Measurements from ENCODE around the gene PSMD9.
"Not testable (repeated sequence)": the region's sequence is repeated elsewhere in the genome, so short reads cannot be mapped to it uniquely, and the experiment has no call there.

Gene PSMD9

DNA sequence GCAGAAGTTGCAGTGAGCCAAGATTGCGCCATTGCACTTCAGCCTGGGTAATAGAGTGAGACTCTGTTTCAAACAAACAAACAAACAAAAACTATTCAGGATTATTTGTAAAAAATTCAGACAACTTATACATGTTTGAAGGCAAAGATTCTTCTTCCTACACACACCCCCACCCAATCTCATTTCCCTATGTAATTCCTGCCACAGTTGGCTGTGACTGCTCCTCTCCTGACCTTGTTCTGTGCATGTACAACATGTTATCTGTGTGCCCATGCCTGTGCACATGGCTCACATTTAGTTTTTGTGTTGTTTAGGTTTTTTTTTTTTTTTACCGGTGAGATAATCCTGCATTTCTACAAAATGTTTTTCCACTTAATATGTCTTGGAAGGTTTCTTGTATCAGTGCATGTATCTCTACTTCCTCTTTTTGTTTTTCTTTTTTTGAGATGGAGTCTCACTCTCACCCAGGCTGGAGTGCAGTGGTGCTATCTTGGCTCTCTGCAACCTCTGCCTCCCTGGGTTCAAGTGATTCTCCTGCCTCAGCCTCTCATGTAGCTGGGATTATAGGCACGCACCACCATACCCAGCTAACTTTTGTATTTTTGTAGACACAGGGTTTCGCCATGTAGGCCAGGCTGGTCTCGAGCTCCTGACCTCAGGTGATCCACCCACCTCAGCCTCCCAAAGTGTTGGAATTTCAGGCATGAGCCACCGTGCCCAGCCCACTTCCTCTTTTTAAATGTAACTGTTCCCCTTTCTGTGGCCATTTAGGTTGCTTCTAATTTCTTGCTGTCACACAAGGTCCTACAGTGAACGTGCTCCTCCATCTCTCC lies 38.5 kb downstream of the PSMD9 start:
- no peak for DNase-seq

DNA sequence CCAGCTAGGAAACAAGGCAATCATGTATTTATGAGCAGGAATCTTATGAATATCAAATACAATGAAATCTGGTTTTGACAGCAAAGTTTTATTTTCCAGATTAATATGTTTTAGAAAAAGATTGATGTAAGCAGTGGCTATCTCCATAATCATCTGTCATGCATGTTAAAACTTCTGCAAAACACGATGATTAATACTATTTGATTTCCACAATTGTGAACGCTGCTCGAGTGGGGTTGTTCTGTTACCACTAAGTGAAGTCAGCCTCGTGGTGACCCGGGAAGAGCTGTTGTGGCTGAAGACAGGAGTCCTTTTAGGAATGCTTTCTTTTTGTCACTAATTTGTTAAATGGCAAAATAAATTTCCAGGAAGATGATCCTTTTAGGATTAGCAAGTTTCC lies 39.2 kb downstream of the PSMD9 start:
- DNase-seq = no peak

DNA sequence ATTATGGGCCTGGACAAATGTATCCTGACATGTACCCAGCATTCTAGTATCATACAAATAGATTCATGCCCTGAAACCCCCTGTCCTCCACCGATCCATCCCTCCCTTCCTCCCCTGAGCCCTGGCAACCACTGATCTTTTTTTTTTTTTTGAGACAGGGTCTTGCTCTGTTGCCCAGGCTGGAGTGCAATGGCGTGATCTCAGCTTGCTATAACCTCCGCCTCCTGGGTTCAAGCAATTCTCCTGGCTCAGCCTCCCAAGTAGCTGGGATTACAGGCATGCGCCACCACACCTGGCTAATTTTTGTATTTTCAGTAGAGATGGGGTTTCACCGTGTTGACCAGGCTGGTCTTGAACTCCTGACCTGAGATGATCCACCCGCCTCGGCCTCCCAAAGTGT lies 41.0 kb downstream of the PSMD9 start:
- DNase-seq = not testable (repeated sequence)

DNA sequence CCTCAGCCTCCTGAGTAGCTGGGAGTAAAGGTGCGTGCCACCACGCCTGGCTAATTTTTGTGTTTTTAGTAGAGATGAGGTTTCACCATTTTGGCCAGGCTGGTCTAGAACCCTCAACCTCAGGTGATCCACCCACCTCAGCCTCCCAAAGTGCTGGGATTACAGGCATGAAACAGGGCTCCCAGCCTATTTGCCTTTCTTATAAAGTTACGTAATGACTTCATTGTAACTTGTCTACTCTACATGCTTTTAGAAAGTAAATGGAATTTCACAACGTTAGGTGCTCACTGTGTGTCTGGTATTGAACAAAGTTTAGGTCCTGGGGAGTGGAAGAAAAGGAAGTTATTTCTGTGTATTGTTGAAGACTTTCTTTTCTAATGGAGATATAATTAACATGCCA lies 42.3 kb downstream of the PSMD9 start:
- DNase-seq = no peak

DNA sequence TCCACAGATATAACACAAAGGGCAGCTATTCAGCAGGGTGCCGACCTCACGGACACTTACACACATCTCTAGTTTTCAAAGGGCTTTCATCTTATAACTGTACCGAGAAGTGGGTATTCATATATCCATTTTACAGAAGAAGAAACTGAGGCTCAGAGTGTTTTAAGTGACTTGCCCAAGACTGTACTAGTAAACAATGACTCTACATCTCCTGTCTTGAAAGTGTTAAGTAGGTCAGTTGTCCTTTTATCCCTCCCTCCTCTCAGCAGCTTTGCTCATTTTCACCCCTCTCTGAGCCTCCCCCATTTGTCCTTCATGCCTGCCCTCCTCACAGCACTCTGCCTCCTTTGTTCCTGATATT lies 43.6 kb downstream of the PSMD9 start:
- DNase-seq = no peak

DNA sequence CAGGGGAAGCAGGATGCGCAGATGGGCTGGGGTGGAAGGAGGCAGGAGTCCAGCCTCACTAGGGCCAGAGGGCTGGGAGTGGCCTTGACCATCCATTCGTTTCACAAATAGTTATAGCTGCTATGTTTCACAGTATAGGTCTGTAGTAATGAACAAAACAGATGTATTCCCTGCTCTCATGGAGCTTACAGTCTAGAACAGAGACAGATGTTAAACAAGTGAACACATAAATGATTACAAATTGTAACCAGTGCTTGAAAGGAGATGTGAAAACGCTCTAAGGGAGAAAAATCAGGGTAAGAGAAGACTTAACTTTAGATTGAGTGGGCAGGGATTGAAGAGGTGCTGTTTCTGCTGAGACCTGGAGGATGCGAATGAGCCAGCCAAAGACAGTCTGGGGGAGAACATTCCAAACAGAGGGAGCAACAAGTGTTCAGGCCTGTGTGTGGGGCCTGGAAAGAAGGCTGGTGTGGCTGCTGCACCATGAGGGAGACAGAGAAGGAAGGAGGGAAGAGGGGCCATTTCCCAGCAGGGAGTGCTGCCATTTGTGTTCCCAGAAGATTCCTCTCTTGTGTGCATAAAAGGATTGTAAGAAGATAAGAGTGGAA lies 44.4 kb downstream of the PSMD9 start:
- no peak for DNase-seq

DNA sequence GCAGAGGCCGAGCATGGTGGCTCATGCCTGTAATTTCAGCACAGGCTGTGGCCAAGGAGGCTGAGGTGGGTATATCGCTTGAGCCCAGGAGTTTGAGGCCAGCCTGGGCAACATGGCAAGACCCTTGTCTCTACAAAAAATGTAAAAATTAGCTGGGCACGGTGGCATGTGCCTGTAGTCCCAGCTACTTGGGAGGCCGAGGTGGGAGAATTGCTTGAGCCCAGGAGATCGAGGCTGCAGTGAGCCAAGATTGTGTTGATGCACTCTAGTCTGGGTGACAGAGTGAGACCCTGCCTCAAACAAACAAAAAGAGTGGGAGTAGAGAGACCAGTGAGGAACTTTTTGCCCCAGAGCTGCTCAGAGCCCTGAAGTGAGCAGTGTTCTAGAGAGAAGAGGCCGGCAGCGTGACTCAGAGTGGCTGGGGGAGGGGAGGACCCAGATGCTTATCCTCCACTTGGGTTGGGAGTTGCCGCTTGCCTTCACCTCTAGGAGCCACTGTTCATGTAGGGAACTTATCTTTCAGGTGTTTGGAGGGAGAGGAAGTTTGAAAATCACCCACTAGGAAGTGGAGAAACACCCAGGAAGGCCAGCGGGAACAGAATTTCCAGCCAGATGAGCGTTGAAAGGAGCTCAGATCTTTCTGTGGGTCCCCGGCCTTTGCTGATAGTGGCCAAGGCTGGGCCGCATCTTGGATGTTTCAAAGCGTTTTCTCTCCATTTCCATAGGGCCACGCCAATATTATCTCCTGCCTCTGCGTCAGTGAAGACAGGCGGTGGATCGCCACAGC lies 45.1 kb downstream of the PSMD9 start:
- no peak for DNase-seq

DNA sequence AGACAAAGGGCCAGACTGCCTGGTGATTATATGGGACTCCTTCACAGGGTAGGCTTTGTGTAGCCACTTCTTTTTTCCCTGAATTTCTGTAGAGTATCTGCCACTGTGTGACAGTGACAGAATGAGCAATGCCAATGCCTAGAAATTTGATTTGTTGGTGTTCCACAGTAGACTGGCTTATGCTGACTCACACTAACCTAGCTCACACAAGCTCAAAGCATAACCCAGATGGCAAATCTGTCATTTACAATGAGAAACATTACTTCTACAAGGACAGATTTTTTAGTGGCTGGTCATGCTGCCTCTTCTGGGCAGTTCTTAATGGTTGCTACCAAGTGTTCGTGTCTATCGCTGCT lies 45.7 kb downstream of the PSMD9 start:
- no peak for DNase-seq

DNA sequence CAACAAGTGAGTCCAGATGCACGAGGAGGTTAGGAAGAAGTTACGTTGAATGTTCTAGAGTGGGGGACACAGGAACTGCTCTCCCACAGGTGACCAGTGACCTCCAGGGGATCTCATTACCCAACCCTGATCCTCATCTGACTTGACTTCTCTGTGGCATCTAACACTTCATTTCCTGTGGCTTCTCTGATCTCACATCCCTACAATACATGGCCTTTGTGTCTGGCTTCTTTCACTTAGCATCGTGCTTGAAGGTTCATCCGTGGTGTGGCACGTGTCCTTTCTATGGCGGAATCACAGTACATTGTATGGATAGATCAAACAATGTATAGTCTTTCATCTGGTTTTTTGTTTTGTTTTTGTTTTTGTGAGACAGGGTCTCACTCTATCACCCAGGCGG lies 49.1 kb downstream of the PSMD9 start:
- no peak for DNase-seq

DNA sequence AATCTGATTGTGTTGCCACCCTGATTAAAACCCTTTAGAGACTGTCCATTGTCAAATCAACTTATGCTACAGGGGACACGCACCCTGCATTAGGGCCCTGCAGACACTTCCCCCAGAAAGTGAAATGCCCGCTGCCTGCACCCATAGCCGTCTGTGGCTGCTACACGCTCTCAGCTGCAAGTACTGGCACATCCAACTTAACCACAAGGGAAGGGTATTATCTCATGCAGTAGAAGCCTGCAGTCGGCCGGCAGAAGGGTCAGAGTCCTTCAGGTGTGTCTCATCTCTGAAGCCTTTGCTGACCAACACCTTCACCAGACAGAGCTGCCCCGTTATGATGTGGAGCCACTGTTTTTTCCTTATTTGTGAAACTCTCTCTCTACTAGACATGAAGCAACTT lies 50.6 kb downstream of the PSMD9 start:
- no peak for DNase-seq

DNA sequence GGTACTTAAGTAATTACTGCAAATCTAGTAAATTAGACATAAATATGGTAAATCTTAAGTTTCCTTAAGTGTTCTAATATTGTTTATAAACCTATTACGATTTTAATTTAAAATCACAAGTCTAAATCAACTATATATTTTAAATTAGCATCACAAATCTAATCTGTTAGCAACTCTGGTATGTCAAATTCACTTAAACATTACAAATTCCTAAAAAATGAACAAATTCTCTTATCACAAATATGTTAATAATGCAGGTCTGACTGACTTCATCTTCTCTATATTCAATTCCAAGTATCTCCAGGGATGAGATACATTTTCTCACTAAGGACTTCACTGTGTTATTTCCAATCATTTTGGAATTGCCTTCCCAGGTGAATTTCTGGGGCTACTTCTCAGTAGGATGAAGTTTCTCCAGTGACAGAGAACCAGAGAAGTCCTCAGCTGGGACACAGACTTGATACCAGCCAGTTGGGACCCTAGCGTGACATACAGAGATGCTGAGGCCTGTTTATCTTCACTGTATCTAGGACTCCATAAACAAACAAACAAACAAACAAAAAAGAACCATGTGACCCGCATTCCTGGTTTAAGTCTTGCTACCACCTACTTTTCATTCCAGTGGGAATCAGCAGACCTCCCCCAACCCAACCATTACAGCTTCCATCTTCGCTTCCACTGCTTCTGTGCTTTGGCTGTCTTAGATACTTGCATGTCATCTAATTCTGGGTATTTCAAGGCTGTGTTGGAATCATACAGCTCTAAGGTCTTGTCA lies 51.6 kb downstream of the PSMD9 start:
- DNase-seq = no peak

DNA sequence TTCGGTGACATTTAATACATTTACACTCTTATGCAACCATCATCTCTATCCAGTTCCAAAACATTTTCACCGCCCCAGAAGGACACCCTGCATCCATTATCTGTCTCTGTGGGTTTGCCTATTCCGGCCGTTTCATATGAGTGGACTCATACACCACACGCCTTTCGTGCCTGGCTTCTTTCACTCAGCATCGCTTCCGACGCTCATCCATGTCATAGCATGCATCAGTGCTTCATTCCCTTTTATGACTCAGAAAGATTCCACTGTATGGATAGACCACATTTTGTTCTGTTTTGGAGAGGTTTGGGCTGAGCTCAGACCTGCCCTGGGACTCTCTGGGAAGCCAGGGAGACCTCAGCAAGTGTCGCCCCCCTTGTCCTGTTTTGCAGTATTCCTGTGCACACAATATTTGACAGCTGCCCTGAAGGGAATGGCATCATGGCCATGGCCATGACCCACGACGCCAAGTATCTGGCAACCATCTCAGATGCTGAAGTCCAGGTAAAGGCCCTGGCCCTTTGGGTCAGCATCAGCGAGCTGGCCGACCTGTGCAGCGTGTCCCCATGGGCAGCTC lies 53.6 kb downstream of the PSMD9 start:
- no peak for DNase-seq

DNA sequence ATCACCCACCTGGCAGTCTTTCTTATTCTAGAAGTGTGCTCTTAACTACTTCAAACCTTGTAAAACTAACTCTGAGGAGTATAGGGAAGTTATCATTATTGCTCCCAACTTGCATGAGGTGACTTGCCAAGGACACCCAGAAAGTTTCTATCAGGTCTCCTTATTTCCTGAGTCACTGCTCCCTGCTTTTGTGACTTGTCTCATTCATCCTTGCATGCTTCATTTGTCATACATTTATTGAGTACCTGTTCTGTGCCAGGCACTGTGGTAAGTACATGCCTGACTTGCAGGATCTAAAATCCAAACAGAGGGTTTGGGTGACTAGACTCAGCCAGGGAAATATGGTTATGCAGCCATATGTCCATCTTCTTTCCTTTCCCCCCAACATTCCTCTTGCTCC lies 55.3 kb downstream of the PSMD9 start:
- DNase-seq = no peak

DNA sequence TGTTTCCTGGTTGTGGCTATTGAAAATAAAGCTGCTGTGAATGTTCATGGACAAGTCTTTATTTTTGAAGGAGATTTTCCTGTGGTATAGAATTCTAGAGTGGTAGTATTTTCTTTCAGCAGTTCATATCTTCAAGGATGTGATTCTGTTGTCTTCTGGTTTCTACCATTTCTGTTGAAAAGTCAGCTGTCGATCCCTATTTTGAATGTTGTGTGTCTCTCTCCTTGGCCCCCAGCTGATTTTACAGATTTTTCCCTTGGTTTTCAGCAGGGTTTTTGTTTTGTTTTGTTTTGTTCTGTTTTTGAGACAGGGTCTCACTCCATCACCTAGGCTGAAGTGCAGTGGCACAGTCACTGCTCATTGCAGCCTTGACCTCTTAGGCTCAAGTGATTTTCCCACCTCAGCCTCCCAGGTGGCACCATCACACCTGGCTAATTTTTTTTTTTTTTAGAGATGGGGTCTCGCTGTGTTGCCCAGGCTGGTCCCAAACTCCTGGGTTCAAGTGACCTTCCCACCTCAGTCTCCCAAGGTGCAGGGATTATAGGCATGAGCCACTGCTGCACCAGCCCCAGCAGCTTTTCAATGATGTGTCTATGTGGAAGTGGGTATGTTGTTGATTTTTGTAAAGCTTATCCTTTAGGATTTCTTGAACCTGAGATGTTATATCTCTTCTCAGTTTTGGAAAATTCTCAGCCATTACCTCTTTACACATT lies 57.9 kb downstream of the PSMD9 start:
- no peak for DNase-seq

DNA sequence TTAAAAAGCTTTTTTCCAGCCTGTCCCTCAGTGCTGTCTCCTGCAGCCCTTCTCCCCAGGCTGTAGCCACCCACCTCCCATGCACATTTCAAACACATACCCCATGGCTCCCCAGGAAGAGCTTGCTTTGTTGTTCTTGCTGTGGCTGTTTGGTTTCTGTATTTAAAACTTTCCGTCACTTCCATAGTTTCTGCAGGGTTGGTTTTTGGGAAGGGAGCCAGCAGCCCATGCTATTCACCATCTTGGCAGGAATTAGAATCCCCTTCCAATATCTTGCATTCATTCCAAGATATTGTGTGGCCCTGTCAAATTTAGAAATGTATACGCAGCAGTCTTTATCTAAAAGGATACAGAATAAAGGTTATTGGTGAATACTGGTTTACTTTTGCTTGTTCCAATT lies 59.4 kb downstream of the PSMD9 start:
- no peak for DNase-seq

DNA sequence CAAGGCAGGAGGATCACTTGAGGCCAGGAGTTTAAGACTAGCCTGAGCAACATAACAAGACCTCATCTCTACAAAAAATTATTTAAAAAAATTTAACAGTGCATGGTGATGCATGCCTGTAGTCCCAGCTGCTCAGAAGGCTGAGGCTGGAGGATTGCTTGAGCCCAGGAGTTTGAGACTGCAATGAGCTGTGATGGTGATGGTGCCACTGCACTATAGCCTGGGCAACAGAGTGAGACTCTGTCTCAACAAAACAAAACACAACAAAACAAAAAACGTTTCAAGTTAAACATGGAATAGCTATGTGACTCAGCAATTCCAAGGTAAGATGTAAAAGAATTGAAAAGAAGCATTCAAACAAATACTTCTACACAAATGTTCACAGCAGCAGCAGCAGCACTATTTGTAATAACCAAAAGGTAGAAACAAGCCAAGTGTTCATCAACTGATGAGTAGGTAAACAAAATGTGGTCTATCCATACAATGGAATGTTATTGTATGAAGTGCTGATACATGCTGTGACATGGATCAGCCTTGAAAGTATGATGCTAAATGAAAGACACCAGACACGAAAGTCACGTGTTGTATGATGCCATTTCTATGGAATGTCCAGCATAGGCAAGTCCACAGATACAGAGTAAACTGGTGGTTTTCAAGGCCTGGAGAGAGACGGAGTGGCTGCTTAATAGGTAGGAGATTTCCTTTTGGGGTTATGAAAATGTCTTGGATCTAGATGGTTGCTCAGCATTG lies 61.2 kb downstream of the PSMD9 start:
- DNase-seq = no peak

DNA sequence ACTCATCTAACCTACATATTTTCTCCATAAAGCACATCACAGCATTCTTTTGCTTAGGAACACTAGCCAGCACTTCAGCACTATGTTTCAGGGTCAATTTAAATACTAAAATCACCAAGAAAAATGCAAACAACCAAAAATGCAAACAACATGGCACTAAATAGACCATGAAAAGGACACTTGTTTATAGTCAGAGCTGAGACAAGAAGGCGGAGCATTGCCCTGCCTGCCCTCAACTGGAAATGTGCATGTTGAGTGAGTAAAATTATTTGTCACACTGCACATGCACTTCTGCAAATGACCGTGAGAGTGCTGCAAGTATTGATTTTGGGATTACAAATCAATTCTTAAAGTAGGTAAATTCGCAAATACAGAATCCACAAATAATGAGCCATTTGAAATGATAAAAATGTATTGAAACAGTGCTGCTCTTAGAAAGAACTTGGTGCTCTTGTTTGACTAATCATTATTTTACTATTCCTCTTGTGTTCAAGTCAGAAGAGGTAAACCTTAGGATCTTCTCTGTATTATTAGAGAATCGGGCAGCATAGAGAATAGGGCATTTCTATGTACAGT lies 64.6 kb downstream of the PSMD9 start:
- DNase-seq = no peak

DNA sequence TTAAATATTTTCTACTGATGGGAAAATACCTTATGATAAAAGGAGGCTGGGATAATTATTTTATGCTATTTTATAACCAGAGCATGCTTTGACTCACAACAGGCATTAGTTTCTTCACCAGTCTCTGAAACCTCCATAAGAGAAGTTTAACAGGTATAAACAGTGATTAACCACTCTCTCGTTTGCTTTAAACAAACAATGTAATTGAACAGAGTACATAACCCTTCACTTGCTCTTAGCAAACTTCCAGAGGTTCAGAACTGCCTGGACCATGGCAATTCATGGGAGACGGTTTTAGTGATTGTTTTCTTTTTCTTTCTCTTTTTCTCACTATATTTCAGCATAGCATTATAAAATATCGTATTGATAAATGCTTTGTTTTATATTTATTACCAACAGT lies 65.1 kb downstream of the PSMD9 start:
- no peak for DNase-seq

DNA sequence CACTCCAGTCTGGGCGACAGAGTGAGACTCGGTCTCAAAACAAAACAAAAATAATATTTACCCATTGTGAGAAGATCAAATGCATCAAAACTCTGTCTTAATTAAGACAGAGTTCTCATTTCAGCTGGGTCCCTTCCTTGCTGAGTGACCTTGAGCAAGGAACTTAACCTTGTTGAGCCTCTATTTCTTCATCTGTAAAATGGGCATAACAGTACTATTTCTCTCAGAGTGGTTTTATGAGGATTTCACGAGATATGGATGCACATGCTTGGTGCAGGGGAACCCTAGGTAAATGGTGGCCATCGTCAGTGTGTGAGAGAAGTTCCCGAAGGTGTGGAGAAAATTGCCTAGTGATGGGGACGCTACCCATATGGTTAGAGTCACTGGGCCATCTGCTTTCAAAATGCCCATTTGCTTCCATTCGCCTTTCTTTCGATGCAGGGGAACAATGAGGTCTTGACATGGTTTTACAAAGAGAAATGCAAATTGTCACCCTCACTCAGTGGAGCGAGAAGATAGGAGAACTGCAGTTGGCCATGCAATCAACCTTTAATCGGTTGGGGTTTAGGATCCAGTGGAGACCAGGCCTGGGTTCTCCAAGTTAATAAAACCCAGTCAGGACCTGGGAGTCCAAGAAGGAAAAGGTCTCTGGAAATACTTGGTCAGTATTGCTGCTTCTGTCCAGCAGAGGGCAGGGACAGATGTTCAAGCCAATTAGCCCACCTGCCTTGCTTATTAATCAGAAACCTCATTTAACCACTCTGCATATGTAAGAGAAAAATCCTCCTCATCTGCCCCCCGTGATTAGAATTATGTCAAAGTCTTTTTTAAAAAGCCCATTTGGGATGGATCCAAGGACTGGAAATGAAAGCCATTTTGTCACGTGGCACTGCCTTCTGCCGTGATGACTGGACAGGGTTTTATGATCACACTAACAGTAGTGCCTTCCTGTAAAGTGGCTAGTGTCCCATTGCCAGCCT lies 67.0 kb downstream of the PSMD9 start:
- DNase-seq = no peak
